Nephron progenitor cell (in vitro differentiated cells): Measurements from ENCODE around the gene ATOH7.

Source experiments
- DNase-seq: peaks from one replicate; pipeline ENCODE4 v3.0.0; 2021
- H3K27ac Mint-ChIP-seq: 2 replicates; pipeline ENCODE4 v1.8.0; 2021; ENCODE audit warnings: mild to moderate bottlenecking, moderate library complexity, mixed read lengths
- H3K27me3 Mint-ChIP-seq: 2 replicates; pipeline ENCODE4 v1.8.0; 2021; ENCODE audit warnings: mild to moderate bottlenecking, low read depth, mixed read lengths; ENCODE audit not compliant: poor library complexity
- H3K36me3 Mint-ChIP-seq: 2 replicates; pipeline ENCODE4 v1.8.0; 2021; ENCODE audit warnings: low read depth, mixed read lengths
- H3K4me1 Mint-ChIP-seq: 2 replicates; pipeline ENCODE4 v1.8.0; 2021; ENCODE audit warnings: mixed read lengths
- H3K4me3 Mint-ChIP-seq: 2 replicates; pipeline ENCODE4 v1.8.0; 2021; ENCODE audit warnings: mild to moderate bottlenecking, moderate library complexity, mixed read lengths
- H3K9me3 Mint-ChIP-seq: 2 replicates; pipeline ENCODE4 v1.8.0; 2021; ENCODE audit warnings: mild to moderate bottlenecking, moderate library complexity, mixed read lengths
- CTCF ChIP-seq: fragments of 200-600 bp; sonication (generic); IDR thresholded peaks from 2 replicates; pipeline ENCODE4 v1.5.0; 2021; ENCODE audit warnings: antibody characterized with exemption

ATOH7 gene

DNA sequence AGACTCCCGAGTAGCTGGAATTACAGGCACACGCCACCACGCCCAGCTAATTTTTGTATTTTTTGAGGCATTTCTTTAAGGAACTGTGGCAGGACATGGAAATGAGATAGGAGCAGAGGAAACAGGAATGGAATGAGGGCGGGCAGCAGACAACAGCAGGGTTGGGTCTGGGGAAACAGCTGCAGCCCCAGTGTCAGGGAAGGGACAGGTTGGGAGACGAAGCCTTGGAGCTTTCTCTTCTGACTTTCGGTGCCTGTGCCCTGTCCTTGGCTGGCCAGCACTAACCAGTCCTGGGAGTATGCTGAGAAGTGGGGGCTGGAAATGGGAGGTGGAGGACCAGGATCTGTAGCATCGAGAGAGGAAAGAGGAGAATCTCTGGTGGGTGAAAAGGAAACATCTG lies 47.4 kb downstream of the ATOH7 start:
- H3K9me3 Mint-ChIP-seq = no peaks in the 10 kb centered on the region
- peaks cover 6% of the 10 kb centered on the region for H3K4me1 Mint-ChIP-seq
- TF ChIP-seq CTCF = no peak
- DNase-seq = no peak
- no peak overlapping the region for H3K4me3 Mint-ChIP-seq
- no peak overlapping the region for H3K27ac Mint-ChIP-seq
- no peaks in the 10 kb centered on the region for H3K36me3 Mint-ChIP-seq
- peaks cover 28% of the 10 kb centered on the region for H3K27me3 Mint-ChIP-seq
